Muscle of back (tissue), 10 donors: ENCODE data around the gene PIP4K2B. TPM values are rescaled to one million over a fixed set of nuclear protein-coding genes. Genes with fewer than 3 reads are reported as not detected.

Experiments
- polyA plus RNA-seq, 10 donors: library from polyadenylated mRNA; unstranded; fragments of 120-200 nt; gene quantifications; one replicate each; pipeline ENCODE4 v1.2.1, GENCODE V29; 2013; ENCODE audit not compliant: insufficient read length in 10 of 10

The PIP4K2B gene
- polyA plus RNA-seq, 10 donors, result 58.4 to 71.2 (median 65.3) TPM

Other genes starting within 250 kb of the PIP4K2B start
- 1 to 10 TPM in 7 of 10 donors, under 1 TPM in 3; 0.82 to 2.2 (median 1.2) TPM for gene SRCIN1, start 193.6 kb downstream of the PIP4K2B start, polyA plus RNA-seq
- gene EPOP, start 124.6 kb downstream of the PIP4K2B start, polyA plus RNA-seq, result under 1 TPM; 0.31 to 0.65 (median 0.51) TPM
- gene MLLT6, start 94.3 kb downstream of the PIP4K2B start, polyA plus RNA-seq, result 10 to 100 TPM; 48.5 to 86.8 (median 59.7) TPM
- gene CISD3, start 69.2 kb downstream of the PIP4K2B start, polyA plus RNA-seq, result 10 to 100 TPM; 12.0 to 18.9 (median 13.4) TPM
- gene PCGF2, start 51.2 kb downstream of the PIP4K2B start, polyA plus RNA-seq, result 10 to 100 TPM; 28.1 to 44.9 (median 34.3) TPM
- 10 to 100 TPM; 61.0 to 83.2 (median 76.3) TPM for gene PSMB3, start 46.8 kb downstream of the PIP4K2B start, polyA plus RNA-seq
- gene CWC25, start 25.8 kb upstream of the PIP4K2B start, polyA plus RNA-seq, result 10 to 100 TPM; 11.4 to 17.0 (median 13.3) TPM
- gene RPL23, start 54.2 kb upstream of the PIP4K2B start, polyA plus RNA-seq, result 1,000 to 10,000 TPM; 2,560 to 3,456 (median 2,921) TPM
- 100 to 1,000 TPM in 2 of 10 donors, 10 to 100 TPM in 8; 72.6 to 119 (median 85.9) TPM for gene LASP1, start 70.5 kb upstream of the PIP4K2B start, polyA plus RNA-seq
- gene FBXO47, start 167.8 kb upstream of the PIP4K2B start, polyA plus RNA-seq, result under 1 TPM in 1 of 10 donors, not detected in 9; 0.12 TPM